Nephron progenitor cell (in vitro differentiated cells): Measurements from ENCODE around the gene ASAP3.

Source experiments
- DNase-seq: peaks from one replicate; pipeline ENCODE4 v3.0.0; 2021
- H3K27ac Mint-ChIP-seq: 2 replicates; pipeline ENCODE4 v1.8.0; 2021; ENCODE audit warnings: mild to moderate bottlenecking, moderate library complexity, mixed read lengths
- H3K27me3 Mint-ChIP-seq: 2 replicates; pipeline ENCODE4 v1.8.0; 2021; ENCODE audit warnings: mild to moderate bottlenecking, low read depth, mixed read lengths; ENCODE audit not compliant: poor library complexity
- H3K36me3 Mint-ChIP-seq: 2 replicates; pipeline ENCODE4 v1.8.0; 2021; ENCODE audit warnings: low read depth, mixed read lengths
- H3K4me1 Mint-ChIP-seq: 2 replicates; pipeline ENCODE4 v1.8.0; 2021; ENCODE audit warnings: mixed read lengths
- H3K4me3 Mint-ChIP-seq: 2 replicates; pipeline ENCODE4 v1.8.0; 2021; ENCODE audit warnings: mild to moderate bottlenecking, moderate library complexity, mixed read lengths
- H3K9me3 Mint-ChIP-seq: 2 replicates; pipeline ENCODE4 v1.8.0; 2021; ENCODE audit warnings: mild to moderate bottlenecking, moderate library complexity, mixed read lengths
- CTCF ChIP-seq: fragments of 200-600 bp; sonication (generic); IDR thresholded peaks from 2 replicates; pipeline ENCODE4 v1.5.0; 2021; ENCODE audit warnings: antibody characterized with exemption

ASAP3 gene

GRCh38 chr1:23392125-23392855, 91.7 kb downstream of the ASAP3 start:
- Mint-ChIP-seq H3K4me3 (no peak overlapping the region), H3K27ac (no peak overlapping the region), H3K27me3 (peaks cover 23% of the 10 kb centered on the region), H3K36me3 (no peaks in the 10 kb centered on the region), H3K4me1 (peaks cover 17% of the 10 kb centered on the region), H3K9me3 (no peaks in the 10 kb centered on the region)
- TF ChIP-seq CTCF, result no peak
- no peak for DNase-seq

GRCh38 chr1:23389837-23390321, 94.1 kb downstream of the ASAP3 start:
- H3K4me3 Mint-ChIP-seq, result no peak overlapping the region
- no peaks in the 10 kb centered on the region for H3K36me3 Mint-ChIP-seq
- H3K27ac Mint-ChIP-seq, result no peak overlapping the region
- no peak for DNase-seq
- peaks cover 21% of the 10 kb centered on the region for H3K4me1 Mint-ChIP-seq
- TF ChIP-seq CTCF, result no peak
- no peaks in the 10 kb centered on the region for H3K9me3 Mint-ChIP-seq
- peaks cover 27% of the 10 kb centered on the region for H3K27me3 Mint-ChIP-seq

- TF ChIP-seq CTCF, result no peak
- H3K27ac Mint-ChIP-seq, result no peak overlapping the region
- H3K36me3 Mint-ChIP-seq, result no peaks in the 10 kb centered on the region
- H3K4me3 Mint-ChIP-seq, result no peak overlapping the region
- DNase-seq, result no peak
- peaks cover 27% of the 10 kb centered on the region for H3K27me3 Mint-ChIP-seq
- no peaks in the 10 kb centered on the region for H3K9me3 Mint-ChIP-seq
- peaks cover 32% of the 10 kb centered on the region for H3K4me1 Mint-ChIP-seq
These were observed 96.5 kb downstream of the ASAP3 start for GRCh38 chr1:23387494-23387893.

- H3K36me3 Mint-ChIP-seq, result peaks cover 4% of the 10 kb centered on the region
- no peak for TF ChIP-seq CTCF
- no peak for DNase-seq
- H3K9me3 Mint-ChIP-seq, result peaks cover 7% of the 10 kb centered on the region
- H3K27me3 Mint-ChIP-seq, result peaks cover 20% of the 10 kb centered on the region
- peaks cover 46% of the 10 kb centered on the region for H3K4me1 Mint-ChIP-seq
- no peak overlapping the region for H3K4me3 Mint-ChIP-seq
- no peak overlapping the region for H3K27ac Mint-ChIP-seq
These were observed 98.8 kb downstream of the ASAP3 start for GRCh38 chr1:23385119-23385621.

- H3K27ac Mint-ChIP-seq, result no peak overlapping the region
- no peak for TF ChIP-seq CTCF
- H3K36me3 Mint-ChIP-seq, result peaks cover 4% of the 10 kb centered on the region
- no peak overlapping the region for H3K4me3 Mint-ChIP-seq
- no peak for DNase-seq
- H3K9me3 Mint-ChIP-seq, result peaks cover 7% of the 10 kb centered on the region
- peaks cover 44% of the 10 kb centered on the region for H3K4me1 Mint-ChIP-seq
- H3K27me3 Mint-ChIP-seq, result peaks cover 15% of the 10 kb centered on the region
These were observed 99.5 kb downstream of the ASAP3 start for GRCh38 chr1:23384312-23385058.
